HG02870 (cell line): Measurements from ENCODE around the gene MYO7A.

Experiments used
- ATAC-seq: cut with Tn5 transposase; IDR thresholded peaks from one replicate; pipeline ENCODE4 v1.9.1; 2021; ENCODE audit warnings: mild to moderate bottlenecking, moderate library complexity; ENCODE audit not compliant: unreplicated experiment

Gene MYO7A

GRCh38 chr11:77126156-77126775, 1.8 kb upstream of the MYO7A start:
- no peak for ATAC-seq

GRCh38 chr11:77126861-77127234, 1.2 kb upstream of the MYO7A start:
- no peak for ATAC-seq

- ATAC-seq = no peak
These were observed 673 bp upstream of the MYO7A start for GRCh38 chr11:77127235-77127911.

DNA sequence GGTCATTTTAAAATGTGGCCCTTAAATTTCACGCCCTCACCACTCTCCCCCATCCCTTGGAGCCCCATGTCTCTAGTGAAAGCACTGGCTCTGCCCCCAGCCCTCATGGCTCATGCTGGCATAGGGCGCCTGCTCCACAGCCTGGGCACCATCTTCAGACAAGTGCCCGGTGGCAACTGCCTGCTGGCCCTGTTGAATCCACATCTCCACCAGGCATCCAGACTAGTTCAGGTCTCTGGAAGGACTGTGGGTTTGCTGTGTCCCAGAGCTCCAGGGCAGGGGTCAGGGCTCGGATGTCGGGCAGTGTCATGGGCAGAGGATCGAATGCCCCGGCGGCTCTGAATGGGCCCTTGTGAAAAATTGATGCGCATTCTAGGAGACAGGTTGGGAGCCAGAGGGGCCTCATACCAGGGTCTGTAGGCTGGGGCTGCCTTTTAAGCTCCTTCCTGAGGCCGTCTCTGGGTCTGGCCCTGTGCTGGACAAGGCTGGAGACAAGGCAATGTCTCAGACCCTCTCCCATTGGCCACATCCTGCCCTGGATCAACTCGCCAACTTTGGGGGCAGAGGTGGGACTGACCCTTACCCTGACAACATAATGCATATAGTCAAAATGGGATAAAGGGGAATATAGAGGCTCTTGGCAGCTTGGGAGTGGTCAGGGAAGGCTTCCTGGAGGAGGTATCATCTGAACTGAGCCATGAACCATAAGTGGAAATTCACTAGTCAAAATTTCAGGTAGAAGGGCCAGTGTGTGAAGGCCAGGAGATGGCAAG, 1.2 kb downstream of the MYO7A start:
- no peak for ATAC-seq

DNA sequence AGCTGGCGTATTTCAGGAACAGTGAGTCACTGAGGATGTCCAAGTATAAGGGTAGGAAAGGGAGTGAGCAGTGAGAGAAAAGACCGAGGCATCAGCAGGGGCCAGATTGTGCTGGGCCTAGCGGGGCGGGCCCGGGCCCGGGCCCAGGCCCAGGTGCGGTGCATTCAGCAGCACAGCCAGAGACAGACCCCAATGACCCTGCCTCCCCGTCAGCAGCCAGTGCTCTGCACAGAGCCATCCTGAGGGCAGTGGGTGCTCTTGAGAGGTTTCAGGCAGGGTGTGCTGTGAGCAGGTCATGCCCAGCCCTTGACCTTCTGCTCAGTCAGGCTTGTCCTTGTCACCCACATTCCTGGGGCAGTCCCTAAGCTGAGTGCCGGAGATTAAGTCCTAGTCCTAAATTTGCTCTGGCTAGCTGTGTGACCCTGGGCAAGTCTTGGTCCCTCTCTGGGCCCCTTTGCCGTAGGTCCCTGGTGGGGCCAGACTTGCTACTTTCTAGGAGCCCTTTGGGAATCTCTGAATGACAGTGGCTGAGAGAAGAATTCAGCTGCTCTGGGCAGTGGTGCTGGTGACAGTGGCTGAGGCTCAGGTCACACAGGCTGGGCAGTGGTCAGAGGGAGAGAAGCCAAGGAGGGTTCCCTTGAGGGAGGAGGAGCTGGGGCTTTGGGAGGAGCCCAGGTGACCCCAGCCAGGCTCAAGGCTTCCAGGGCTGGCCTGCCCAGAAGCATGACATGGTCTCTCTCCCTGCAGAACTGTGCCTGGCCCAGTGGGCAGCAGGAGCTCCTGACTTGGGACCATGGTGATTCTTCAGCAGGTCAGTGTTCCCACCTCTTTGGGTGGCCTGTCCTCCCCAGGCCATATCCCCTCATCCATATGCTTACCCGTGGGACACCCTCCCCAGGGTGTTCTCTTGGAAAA, 2.1 kb downstream of the MYO7A start:
- no peak for ATAC-seq

GRCh38 chr11:77130763-77131513, 2.9 kb downstream of the MYO7A start:
- ATAC-seq = no peak

- no peak for ATAC-seq
These were observed 3.5 kb downstream of the MYO7A start for GRCh38 chr11:77131560-77131959.

- ATAC-seq = no peak
These were observed 7.0 kb downstream of the MYO7A start for GRCh38 chr11:77135069-77135468.

- ATAC-seq = no peak
These were observed 8.0 kb downstream of the MYO7A start for GRCh38 chr11:77136074-77136473.

GRCh38 chr11:77136784-77137420, 8.9 kb downstream of the MYO7A start:
- ATAC-seq = no peak

DNA sequence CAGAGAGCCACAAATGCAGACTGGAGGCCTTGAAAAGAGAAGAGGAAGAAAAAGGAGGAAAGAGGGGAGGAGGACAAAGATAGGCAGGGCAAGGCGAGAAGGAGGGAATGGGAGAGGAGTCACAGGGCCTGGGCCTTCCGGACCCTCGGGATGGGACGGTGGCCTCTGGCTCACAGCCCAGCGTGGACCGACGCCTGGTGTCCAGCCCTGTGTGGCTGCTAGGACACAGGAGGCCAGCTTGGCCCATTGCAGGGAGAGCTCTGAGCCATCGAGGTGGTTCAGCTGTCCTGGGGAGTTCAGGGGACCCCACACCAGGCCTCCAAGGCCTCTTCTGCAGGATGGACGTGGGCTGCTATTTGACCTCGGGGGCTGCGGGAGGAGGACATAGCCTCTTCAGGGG, 9.4 kb downstream of the MYO7A start:
- ATAC-seq = no peak

DNA sequence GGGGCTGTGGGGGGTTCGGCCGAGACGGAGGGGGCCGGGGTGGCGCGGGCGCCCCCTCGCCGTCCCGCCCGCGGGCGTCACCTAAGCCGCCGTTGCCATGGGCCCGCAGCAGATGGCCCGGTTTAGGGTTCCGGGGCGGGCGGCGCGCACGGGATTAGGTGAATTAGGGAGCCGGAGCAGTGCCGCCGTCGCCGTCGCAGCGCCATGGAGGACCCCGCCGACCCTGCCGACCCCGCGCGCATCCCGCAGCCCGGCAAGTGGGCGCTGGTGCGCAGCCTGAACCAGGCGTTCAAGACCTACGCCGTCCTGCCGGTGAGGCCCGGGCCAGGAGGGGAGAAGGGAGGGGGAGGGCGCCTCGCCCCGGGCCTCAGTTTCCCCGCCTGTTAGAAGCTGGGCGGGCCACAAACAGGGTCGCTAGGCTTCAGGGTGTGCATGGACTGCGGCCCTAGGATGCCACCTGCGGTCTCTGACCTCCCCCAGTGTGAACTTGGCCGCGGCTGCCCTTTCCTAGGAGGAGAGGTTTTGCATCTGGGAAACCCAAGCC, 10.1 kb downstream of the MYO7A start:
- ATAC-seq = no peak

DNA sequence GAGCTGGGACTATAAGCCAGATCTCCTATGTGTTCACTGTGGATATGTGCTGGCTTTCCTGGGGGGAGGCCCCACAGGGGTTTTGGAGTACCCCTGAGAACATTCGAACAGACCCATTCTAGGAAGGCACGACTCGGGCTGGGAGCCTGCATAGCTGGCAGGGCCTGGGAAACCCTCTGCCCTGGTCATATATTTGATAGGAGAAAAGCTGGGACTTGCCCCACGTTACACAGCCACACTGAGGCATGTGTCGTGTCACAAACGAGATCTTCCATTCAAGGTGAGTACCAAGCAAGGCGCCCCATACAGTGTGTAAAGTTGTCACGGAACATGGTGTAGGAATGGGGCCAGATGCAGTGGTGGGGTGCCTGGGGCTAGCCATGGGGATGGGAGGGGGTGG, 11.2 kb downstream of the MYO7A start:
- ATAC-seq = no peak

DNA sequence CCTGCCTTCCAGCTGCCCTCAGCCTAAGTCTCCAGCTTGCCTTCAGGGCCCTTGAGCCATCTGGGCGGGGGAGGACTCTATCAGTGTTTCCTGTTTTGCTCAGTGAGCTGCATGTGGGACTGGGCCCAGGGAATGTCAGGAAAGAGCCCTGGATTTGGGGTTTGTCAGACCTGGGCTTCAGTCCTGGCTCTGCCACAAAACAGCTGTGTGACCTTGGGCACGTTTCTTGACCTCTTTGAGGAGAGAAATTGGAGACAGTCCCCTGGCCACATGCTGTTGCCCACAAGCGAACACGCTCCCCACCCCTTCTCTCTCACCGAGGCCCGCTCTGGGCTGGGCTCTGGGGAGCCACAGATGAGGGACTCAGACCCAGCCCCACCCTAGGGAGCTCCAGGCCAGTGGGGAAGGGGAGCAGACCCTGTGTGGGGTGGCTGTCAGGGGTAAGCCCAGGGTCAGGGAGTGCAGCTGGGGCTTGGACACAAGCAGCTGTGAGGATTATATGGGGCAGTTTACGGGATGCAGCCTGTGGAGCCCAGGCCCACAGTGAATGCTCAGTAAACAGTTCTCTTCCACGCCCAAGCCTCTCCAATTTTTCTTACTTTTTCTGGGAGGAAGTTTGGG, 12.3 kb downstream of the MYO7A start:
- no peak for ATAC-seq

DNA sequence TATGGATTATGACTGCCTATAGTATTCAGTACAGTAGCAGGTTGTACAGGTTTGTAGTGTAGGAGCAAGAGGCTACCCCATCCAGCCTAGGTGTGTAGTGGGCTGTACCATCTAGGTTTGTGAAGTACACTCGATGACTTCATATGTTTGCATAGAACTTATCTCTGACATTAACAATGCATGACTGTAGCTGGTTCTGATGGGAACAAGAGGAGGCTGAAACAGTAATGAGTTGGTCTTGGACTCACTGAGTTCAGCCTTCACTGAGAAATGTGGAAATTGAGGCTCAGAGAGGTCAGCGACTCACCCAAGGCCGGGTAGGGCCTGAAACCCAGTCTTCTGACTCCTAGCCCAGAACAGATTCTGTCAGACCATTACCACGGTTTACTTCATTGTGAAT, 13.0 kb downstream of the MYO7A start:
- no peak for ATAC-seq

DNA sequence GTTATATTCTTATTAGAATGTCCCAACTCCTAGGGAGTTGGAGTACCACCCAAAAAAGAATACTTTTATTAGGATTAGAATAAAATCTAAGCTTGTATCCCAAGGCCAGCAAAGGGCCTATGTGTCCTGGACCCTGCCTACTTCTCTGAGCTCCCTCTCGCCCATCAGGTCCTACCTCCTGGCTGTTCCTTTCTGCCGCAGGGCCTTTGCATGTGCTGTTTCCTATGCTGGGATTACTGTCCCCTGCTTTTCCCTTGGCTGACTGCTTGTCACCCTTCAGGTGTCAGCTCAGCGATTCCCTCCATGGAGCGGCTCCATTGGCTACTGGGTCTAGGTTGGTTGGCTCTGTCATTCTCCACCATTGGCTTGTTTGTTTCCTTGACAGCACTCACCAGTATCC, 13.4 kb downstream of the MYO7A start:
- no peak for ATAC-seq

GRCh38 chr11:77142091-77142975, 14.3 kb downstream of the MYO7A start:
- ATAC-seq = no peak

GRCh38 chr11:77143405-77144020, 15.5 kb downstream of the MYO7A start:
- ATAC-seq = no peak
